NCI-H128 (cell line): ENCODE measurements around the gene CENPM.

Experiments
- DNase-seq: peaks from one replicate; lab custom pipeline; 2025; ENCODE audit not compliant: unreplicated experiment; lab: John Stamatoyannopoulos, UW

Gene CENPM

GRCh38 chr22:41915035-41915785, 31.7 kb downstream of the CENPM start, which contains the start of gene SHISA8:
Gene SHISA8, minus strand, starts transcription at chr22:41915074. Its CDS starts 407 bp downstream, at chr22:41914667.
- no peak for DNase-seq

- DNase-seq: no peak
Observed at GRCh38 chr22:41914611-41915034, 32.3 kb downstream of the CENPM start.

- DNase-seq: no peak
Observed at GRCh38 chr22:41913842-41914534, 33.0 kb downstream of the CENPM start.

GRCh38 chr22:41913040-41913719, 33.8 kb downstream of the CENPM start:
- DNase-seq: no peak

GRCh38 chr22:41912338-41913039, 34.5 kb downstream of the CENPM start:
- no peak for DNase-seq

- DNase-seq: no peak
Observed at GRCh38 chr22:41911001-41911611, 35.8 kb downstream of the CENPM start.

GRCh38 chr22:41910050-41911000, 36.6 kb downstream of the CENPM start:
- DNase-seq: no peak

GRCh38 chr22:41909310-41910049, 37.5 kb downstream of the CENPM start:
- no peak for DNase-seq

GRCh38 chr22:41908411-41909309, 38.3 kb downstream of the CENPM start:
- no peak for DNase-seq

GRCh38 chr22:41907436-41908401, 39.2 kb downstream of the CENPM start:
- DNase-seq: no peak

- DNase-seq: no peak
Observed at GRCh38 chr22:41906822-41907221, 40.1 kb downstream of the CENPM start.

GRCh38 chr22:41905411-41906202, 41.3 kb downstream of the CENPM start:
- no peak for DNase-seq

GRCh38 chr22:41904450-41905410, 42.2 kb downstream of the CENPM start:
- no peak for DNase-seq

- DNase-seq: no peak
Observed at GRCh38 chr22:41902932-41903421, 44.0 kb downstream of the CENPM start.

- no peak for DNase-seq
Observed at GRCh38 chr22:41902016-41902415, 44.9 kb downstream of the CENPM start.
